Measurements from ENCODE around the gene ETV4. TPM values are rescaled to one million over a fixed set of nuclear protein-coding genes. Genes with fewer than 3 reads are reported as not detected.

ETV4 gene
- total RNA-seq = 1 to 10 TPM; 2.1 TPM

GRCh38 chr17:43546319-43547188 lies at the start of gene ETV4:
TSS of gene ETV4 (minus strand) at chr17:43546340. CDS start at chr17:43545617, 723 bp downstream.

GRCh38 chr17:43483674-43484551 lies 62.2 kb downstream of the ETV4 start, which contains the start of gene DHX8:
TSS of gene DHX8 (plus strand) at chr17:43483975. CDS start at chr17:43484038, 63 bp downstream.

Other genes starting within 250 kb of the ETV4 start
- gene ARL4D, start 147.3 kb downstream of the ETV4 start, total RNA-seq = 1 to 10 TPM; 3.9 to 4.1 TPM
- gene DHX8, start 62.4 kb downstream of the ETV4 start, total RNA-seq = 10 to 100 TPM; 61.7 to 65.6 TPM
- 10 to 100 TPM; 16.2 TPM for gene MEOX1, start 115.6 kb upstream of the ETV4 start, total RNA-seq
- gene SOST, start 212.5 kb upstream of the ETV4 start, total RNA-seq = not detected
- gene DUSP3, start 232.6 kb upstream of the ETV4 start, total RNA-seq = 1 to 10 TPM; 9.7 TPM
- gene CFAP97D1, start 234.1 kb upstream of the ETV4 start, total RNA-seq = not detected

Measured in activated naive CD4-positive, alpha-beta T cell treated with anti-CD3 and anti-CD28 coated beads, Interleukin-2, amount 10 ng/mL, durations not matched to agents 5 hours and 36 hours (primary cell).